Nephron progenitor cell (in vitro differentiated cells): Measurements from ENCODE around the gene SPRR4.

Source experiments
- DNase-seq: peaks from one replicate; pipeline ENCODE4 v3.0.0; 2021
- H3K27ac Mint-ChIP-seq: 2 replicates; pipeline ENCODE4 v1.8.0; 2021; ENCODE audit warnings: mild to moderate bottlenecking, moderate library complexity, mixed read lengths
- H3K27me3 Mint-ChIP-seq: 2 replicates; pipeline ENCODE4 v1.8.0; 2021; ENCODE audit warnings: mild to moderate bottlenecking, low read depth, mixed read lengths; ENCODE audit not compliant: poor library complexity
- H3K36me3 Mint-ChIP-seq: 2 replicates; pipeline ENCODE4 v1.8.0; 2021; ENCODE audit warnings: low read depth, mixed read lengths
- H3K4me1 Mint-ChIP-seq: 2 replicates; pipeline ENCODE4 v1.8.0; 2021; ENCODE audit warnings: mixed read lengths
- H3K4me3 Mint-ChIP-seq: 2 replicates; pipeline ENCODE4 v1.8.0; 2021; ENCODE audit warnings: mild to moderate bottlenecking, moderate library complexity, mixed read lengths
- H3K9me3 Mint-ChIP-seq: 2 replicates; pipeline ENCODE4 v1.8.0; 2021; ENCODE audit warnings: mild to moderate bottlenecking, moderate library complexity, mixed read lengths
- CTCF ChIP-seq: fragments of 200-600 bp; sonication (generic); IDR thresholded peaks from 2 replicates; pipeline ENCODE4 v1.5.0; 2021; ENCODE audit warnings: antibody characterized with exemption

The SPRR4 gene

GRCh38 chr1:152981146-152981871 lies 10.9 kb downstream of the SPRR4 start:
- Mint-ChIP-seq H3K27me3 (peaks cover 9% of the 10 kb centered on the region), H3K27ac (no peak overlapping the region), H3K4me1 (peaks cover 5% of the 10 kb centered on the region), H3K36me3 (no peaks in the 10 kb centered on the region), H3K4me3 (no peak overlapping the region), H3K9me3 (peaks cover 10% of the 10 kb centered on the region)
- no peak for DNase-seq
- no peak for TF ChIP-seq CTCF

GRCh38 chr1:152982076-152982475 lies 11.6 kb downstream of the SPRR4 start:
- H3K4me1 Mint-ChIP-seq: peaks cover 5% of the 10 kb centered on the region
- no peak for TF ChIP-seq CTCF
- no peak for DNase-seq
- H3K4me3 Mint-ChIP-seq: no peak overlapping the region
- no peak overlapping the region for H3K27ac Mint-ChIP-seq
- no peaks in the 10 kb centered on the region for H3K36me3 Mint-ChIP-seq
- H3K27me3 Mint-ChIP-seq: peaks cover 9% of the 10 kb centered on the region
- peaks cover 14% of the 10 kb centered on the region for H3K9me3 Mint-ChIP-seq

GRCh38 chr1:152983234-152983633 lies 12.8 kb downstream of the SPRR4 start:
- H3K4me3 Mint-ChIP-seq: no peak overlapping the region
- H3K4me1 Mint-ChIP-seq: peaks cover 5% of the 10 kb centered on the region
- H3K27ac Mint-ChIP-seq: no peak overlapping the region
- H3K36me3 Mint-ChIP-seq: no peaks in the 10 kb centered on the region
- H3K27me3 Mint-ChIP-seq: peaks cover 9% of the 10 kb centered on the region
- no peak for TF ChIP-seq CTCF
- H3K9me3 Mint-ChIP-seq: peaks cover 14% of the 10 kb centered on the region
- DNase-seq: no peak

GRCh38 chr1:152983743-152984142 lies 13.3 kb downstream of the SPRR4 start, which contains the start of gene SPRR1A:
TSS of gene SPRR1A (plus strand) at chr1:152984081. CDS start at chr1:152985231, 1,150 bp downstream.
- Mint-ChIP-seq H3K4me1 (peaks cover 5% of the 10 kb centered on the region), H3K36me3 (no peaks in the 10 kb centered on the region), H3K27ac (no peak within 1 kb of the TSS), H3K27me3 (peaks cover 9% of the 10 kb centered on the region), H3K9me3 (peaks cover 14% of the 10 kb centered on the region), H3K4me3 (no peak within 1 kb of the TSS)
- no peak for DNase-seq
- TF ChIP-seq CTCF: no peak

GRCh38 chr1:152986578-152986977 lies 16.1 kb downstream of the SPRR4 start:
- Mint-ChIP-seq H3K27ac (no peak overlapping the region), H3K36me3 (no peaks in the 10 kb centered on the region), H3K4me1 (peaks cover 5% of the 10 kb centered on the region), H3K27me3 (peaks cover 6% of the 10 kb centered on the region), H3K9me3 (peaks cover 3% of the 10 kb centered on the region), H3K4me3 (no peak overlapping the region)
- TF ChIP-seq CTCF: no peak
- no peak for DNase-seq

GRCh38 chr1:152993186-152993585 lies 22.7 kb downstream of the SPRR4 start:
- Mint-ChIP-seq H3K9me3 (peaks cover 26% of the 10 kb centered on the region), H3K27me3 (peaks cover 10% of the 10 kb centered on the region), H3K4me1 (peaks cover 9% of the 10 kb centered on the region), H3K36me3 (no peaks in the 10 kb centered on the region), H3K27ac (no peak overlapping the region), H3K4me3 (no peak overlapping the region)
- no peak for TF ChIP-seq CTCF
- no peak for DNase-seq
